GM15510 (cell line): ENCODE measurements around the gene PARVG.
A peak's percentile ranks its signal among the peaks of the same experiment; 100 is the strongest.

Experiments
- POLR2A ChIP-seq: IDR thresholded peaks from 3 replicates; pipeline ENCODE4 v1.6.1; 2011; ENCODE audit warnings: borderline replicate concordance; ENCODE audit not compliant: insufficient read length; ENCODE audit errors: extremely low read depth

PARVG gene

DNA sequence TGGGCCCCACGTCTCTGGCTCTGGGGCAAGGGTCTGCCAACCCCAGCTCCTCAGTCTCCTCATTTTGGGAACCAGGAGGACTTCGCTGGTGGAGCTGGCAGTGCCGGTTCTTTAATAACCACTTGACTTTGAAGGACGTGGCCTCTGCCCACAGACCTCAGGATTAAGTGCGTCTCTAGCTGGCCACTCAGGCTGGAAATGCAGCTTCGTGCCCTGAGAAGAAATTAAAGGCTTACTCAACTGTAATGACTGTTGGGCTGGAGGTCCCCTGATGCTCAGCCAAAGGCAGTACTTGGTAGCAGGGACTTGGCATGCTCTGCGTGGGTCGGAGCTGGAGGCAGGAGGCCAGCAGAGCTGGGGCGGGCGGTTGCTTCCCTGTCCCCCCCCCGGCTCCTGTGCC, 16.7 kb upstream of the PARVG start:
- no peak for TF ChIP-seq POLR2A

DNA sequence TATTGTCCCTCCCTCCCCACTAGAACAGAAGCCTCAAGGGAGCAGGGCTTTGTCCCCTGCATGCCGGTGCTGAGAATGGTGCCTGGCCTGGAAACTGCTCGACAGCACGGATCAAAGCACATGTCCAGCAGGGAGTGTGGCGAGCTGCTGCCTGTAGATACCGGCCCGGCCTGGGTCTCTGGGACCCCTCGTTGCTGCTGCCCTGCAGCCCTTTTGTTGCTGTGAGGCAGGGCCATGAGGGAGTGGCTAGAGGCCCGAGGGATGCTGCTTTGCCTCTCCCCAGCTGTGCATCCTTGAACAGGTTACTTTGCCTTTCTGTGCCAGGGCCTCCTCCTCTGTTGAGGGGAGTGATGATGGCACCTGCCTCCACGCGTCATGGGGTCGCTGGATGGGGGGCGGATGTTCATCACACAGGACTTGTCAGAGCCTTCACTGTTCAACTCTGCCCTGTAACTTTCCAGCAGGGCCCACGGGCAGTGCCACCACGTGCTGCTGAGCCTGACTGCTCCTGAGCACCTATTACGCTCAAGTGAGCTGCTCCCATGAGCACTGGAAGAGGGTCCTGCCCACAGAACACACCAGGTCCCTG, 15.3 kb upstream of the PARVG start:
- no peak for TF ChIP-seq POLR2A

DNA sequence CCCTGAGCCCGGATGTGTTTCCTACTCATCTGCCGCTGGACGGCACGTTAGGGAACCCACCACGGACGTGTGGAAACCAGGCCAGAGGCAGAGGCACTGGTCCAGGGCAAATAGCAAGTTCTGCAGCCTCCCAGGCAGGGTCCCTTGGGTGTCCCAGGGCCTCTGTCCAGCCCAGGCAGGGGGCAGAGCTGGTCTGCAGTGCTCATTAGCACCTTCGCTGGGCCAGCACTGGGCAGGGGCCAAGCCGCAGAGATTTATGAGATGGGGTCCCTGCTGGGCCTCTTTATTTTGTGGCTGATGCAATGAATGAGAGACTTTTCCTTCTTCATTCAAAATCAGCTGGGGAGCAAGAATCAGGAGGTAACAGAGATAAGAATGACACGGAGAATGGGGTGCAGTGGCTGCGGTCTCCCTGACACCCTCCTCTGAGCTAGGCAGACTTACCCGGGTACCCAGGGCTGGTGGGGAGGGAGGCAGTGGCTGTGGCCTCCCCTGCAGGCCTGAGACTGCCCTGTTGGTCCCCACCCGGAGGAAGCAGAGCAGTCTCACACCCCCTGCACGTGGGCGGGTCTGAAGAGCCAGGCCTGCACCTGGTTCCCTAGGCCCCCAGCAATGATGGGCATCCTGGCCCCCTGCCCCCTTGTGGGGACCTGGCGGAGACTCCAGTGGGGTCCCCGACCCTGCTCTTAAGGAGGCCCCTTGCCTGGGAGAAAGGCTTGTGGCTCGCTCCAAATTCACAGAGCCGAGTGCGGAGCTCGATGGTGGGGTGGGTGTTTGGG, 14.0 kb upstream of the PARVG start:
- TF ChIP-seq POLR2A = no peak

DNA sequence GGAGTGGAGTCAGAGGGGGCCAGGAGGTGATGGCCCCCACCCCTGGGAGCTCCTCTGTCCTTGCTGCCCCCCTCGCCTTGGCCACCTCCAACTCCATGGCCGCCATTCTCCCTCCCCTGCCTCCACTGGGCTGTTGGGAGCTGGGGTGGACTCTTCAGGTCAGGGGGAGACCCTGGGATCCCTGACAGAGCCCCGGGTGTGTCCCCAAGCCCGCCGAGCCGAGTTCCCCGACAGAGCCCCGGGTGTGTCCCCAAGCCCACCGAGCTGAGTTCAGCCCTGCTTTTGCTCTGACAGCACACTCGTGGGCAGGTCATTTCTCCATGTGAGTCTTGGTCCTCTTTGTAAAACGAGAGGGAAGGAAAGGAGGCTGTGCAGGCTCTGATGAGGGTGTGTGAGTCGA, 13.2 kb upstream of the PARVG start:
- no peak for TF ChIP-seq POLR2A

DNA sequence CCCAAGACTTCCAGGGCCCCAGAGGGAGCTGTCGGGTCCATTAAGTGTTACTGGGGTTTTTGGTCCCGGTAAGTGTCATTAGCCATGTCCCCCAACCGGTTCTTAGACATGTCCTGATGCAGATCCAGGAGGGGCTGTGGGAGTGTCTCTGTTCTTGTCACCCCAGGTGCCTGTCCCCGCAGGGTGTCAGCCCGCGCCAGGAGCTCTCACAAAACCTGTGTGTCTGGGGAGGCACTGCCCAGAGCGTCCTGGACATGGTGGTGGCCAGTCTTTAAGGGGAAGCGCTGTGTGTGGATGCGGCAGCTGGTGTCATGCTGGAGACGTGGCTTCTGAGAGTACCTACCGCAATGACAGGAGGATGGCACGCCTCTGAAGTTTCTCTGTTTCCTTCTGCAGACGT, 12.5 kb upstream of the PARVG start:
- no peak for TF ChIP-seq POLR2A

DNA sequence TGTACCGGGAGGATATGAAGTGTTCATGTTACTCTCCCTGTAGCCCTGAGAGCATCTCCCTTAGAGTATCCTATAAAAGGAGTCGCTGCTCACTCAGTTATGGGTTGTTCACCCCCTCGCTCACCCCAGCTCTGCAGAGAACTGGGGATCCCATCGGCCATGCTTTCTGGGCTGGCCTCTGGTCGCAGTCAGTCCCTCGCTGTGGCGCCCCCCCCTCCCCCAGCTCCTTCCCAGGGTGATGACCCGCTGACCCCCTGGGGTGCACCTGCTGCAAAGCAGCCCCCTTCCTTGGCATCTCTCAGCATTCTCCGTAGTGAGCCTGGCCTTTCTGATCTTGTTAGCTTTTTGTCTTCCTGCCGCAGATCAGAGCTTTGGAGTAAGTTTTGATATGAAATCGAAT, 10.3 kb upstream of the PARVG start:
- no peak for TF ChIP-seq POLR2A

DNA sequence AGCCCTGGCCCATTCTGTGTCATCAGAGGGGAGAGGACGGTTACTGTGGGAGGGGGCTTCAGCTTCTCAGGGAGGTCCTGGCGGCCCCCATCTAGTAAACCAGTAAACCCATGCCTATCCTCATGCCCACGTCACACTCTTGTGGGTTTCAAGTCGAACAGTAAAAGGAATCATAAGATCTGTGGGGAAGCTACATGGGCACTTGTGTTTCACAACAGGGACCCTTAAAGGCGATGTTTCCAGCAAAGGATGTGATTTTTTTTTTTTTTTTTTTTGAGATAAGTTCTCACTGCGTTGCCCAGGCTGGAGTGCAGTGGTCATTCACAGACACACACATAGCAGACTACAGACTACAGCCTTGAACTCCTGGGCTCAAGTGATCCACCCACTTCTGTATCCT, 9.2 kb upstream of the PARVG start:
- no peak for TF ChIP-seq POLR2A

DNA sequence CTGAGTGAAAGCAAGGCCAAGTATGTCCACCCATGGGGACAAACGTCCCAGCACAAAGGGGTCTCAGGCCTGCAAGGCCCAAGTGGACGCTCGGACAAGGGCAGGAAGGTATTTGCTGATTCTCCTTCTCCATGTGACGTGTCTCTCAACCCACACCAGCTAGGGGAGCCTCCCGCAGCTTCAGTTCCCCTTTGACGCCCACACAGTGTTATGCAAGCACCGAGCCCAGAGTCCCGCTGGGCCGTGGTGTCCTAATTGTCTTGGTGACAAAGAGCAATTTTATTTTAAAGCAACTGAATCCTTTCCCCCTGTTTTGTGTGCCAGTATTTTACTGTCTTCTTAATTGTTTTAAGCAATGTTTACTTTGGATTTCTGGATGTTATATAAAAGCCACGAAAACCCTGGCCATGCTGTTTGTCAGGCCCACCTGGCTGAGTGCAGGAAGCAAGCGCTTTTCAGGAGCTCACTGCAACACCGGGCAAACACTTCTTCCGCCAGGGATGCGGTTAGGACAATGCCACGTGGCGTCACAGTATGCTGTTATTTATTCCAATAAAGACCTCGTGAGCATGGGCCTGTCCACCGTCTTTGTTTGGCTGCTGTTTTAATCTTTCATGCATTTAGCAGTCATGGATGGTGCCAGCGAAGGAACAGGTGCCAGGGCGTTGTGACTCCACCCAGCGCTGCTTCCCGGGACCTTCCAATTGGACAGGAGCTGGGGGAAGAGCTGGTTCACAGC, 8.2 kb upstream of the PARVG start:
- TF ChIP-seq POLR2A = no peak

DNA sequence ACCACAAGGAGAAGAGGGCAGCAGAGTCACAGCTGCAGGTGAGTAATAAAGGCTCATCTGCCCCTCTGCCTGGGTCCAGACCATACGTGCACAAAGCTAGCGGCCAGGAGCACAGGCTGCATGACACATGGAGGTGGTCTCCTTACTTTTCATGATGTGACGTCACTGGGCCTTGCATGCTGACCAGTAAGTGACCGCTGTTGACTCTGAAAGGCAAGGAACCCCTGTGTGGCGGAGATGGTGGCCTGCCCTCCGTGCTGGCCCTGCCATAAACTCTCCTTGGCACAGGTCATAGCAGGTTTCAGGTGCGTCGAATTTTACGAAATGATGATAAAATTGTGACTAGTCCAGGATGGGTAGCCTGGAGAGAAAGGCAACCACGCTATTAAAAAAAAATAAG, 7.6 kb upstream of the PARVG start:
- TF ChIP-seq POLR2A = no peak

DNA sequence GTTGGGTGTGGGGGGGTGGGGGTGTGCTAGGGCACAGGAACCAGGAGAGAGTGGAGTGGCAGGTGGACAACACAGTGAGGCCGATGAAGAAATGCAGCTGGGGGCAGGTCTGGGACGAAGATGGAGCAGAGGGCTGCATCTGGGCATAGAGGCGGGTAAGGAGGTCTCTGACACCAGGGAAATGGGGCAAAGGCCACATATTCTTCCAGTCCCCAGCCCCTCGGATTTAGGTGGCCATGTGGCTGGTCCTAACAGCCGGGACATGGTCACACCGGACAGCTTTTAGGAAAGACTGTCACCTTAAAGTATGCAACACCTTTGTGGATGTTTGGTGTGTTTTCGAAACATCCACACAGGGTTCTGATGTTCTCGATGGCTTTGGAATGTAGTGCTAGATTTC, 5.0 kb upstream of the PARVG start:
- TF ChIP-seq POLR2A = no peak

DNA sequence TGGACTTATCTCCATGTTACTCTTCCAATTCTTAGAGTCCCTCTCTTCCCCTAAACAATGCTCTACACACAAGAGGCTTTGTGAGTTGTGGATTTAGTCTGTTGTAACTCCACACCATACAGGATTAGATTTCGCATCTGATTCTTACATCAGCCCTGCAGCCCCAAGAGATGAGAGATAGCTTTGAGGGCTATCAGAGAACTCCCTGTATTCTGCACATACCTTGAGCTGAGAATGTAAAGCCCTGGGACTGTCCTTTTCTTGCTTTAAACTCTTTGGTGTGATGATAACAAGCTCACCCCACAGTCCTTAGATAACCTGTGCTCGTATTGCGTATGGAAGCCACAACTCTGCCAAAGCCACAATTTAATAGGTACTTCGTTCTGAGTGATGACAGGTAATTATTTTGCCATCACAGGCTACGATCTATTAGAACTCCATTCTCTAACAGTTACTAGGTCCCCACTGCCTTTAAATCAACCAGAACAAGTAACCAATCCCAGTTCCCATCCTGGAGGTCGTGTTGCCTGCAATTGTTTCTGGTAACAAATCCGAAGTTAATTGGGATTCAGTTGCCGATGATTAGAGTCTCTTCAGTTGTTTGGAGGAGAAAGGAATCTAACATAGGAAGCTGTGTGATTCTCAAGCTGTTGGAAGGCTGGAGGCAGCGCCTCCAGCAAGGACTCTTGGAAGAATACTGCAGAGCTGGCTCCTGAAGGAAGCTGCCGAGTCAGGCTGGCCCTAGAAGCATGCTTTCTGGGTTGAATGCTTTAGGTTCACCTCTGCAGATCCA, 1.3 kb upstream of the PARVG start:
- no peak for TF ChIP-seq POLR2A

DNA sequence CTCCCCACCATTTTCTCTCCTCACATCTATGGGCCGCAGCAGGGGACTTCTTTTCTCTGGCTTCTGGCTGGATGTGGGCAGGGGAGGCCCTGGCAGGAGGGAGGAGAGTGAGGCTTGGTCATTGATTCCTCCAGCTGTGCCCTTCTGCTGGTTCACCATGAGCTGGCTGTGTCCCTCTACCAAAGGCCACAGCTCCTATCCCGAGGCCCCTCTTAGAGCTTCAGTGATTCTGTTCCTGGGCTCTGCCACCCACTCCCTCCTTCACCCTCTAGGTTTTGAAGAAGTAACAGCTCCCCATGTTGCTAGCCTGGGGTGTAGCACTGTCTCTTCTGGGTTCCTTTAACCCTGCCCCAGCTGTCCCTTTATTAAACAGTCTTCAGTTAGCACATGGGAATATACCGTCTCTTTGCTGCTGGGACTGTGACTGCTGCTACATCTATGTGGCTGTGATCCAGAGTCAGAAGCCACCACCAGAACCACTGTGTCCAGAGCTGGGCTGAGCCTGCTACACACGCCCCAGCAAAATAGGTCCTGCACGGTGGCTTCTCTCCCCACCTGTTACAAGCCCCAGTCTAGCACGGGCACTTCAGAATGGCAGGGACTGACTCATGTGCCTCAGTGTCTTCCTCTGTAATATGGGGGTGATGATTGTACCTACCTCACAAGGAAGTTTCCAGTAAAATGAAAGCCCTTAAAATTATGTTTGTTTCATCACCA, 578 bp upstream of the PARVG start:
- no peak for TF ChIP-seq POLR2A

DNA sequence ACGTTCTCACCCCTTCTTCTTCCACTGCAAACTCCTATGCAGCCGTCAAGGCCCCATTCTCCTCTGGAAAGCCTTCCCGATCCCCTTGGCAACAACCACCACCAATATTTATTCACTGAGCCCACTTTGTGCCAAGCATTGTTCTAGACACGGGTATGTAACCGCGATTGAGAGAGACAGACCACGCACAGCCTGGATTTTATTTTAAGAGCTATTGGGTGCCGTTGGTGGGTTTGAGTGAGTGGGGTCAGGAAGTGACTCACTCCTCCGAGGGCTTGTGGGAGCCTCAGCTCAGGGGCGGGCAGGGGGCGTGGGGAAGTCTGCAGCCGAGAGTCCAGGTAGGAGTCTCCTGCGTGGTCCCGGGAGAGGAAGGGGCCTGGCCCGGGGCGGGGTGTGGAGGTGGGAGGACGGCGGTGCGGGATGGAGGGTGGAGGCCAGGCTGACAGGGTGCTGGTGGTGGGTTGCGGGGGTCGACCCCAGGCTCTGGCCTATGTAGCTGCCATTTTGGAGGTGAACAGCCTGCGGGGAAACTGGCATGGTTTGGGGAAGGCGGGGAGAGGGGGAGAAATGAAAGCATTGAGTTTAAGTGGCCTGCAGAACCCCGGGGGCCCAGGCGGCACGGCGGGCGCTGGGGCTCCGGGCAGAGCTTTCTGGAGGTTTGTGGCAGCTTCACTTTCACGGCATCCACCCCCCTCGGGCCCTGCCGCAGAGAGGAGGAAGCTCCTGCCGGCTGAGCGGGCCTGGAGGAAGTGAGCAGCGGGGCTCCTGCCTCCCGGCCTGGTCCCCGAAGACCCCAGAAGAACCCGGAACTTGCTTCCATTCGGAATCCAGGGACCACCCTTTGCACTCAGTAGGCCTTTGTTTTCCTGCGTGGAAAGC, 547 bp downstream of the PARVG start:
- peak; percentile 51 for TF ChIP-seq POLR2A
